Activated T-helper 1 cell treated with anti-CD3 and anti-CD28 coated beads, Interleukin-2, amount 50 U/mL, for 16 hours (primary cell): ENCODE data around the gene ROCK2.

ENCODE experiments used
- DNase-seq, 2 donors: peaks; one replicate each; pipeline ENCODE4 v3.0.0-alpha.2; 2020; ENCODE audit warnings: low read depth in 1 of 2, low spot score in 1 of 2

The ROCK2 gene

DNA sequence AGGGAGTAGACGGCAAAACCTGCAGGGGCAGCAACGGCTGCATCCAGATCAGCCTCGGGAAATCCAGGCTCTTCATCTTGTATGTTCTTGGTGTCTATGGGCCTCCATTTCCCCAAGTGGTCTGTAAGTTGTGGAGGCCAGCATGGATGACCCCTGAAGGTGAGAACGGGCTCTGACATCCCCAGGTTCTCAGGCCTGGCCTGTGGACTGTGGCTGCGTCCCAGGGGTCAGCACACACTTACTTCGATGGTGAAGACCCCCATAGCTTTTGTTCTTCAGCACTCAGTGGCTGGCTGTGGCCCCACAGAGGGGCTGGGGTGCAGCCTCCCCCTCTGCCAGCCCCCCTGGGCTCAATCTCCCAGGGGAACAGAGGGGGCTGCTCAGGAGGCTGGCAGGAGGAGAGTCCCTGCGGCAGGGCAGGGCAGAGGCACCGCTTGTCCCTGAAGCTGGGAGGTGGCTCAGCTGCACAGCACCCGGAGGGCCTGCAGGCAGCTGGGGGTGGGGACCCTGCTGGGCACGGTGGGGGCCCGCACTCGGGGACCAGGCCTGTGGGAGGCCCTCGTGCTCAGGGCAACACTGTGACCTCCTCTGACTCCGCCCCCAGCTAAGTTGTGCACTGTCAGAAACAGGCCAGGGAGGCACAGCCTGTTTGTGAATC lies 185.4 kb downstream of the ROCK2 start:
- DNase-seq, result no peak

GRCh38 chr2:11157731-11158130 lies 186.7 kb downstream of the ROCK2 start:
- no peak for DNase-seq

- no peak for DNase-seq
These were observed 187.1 kb downstream of the ROCK2 start for GRCh38 chr2:11157296-11157695.

DNA sequence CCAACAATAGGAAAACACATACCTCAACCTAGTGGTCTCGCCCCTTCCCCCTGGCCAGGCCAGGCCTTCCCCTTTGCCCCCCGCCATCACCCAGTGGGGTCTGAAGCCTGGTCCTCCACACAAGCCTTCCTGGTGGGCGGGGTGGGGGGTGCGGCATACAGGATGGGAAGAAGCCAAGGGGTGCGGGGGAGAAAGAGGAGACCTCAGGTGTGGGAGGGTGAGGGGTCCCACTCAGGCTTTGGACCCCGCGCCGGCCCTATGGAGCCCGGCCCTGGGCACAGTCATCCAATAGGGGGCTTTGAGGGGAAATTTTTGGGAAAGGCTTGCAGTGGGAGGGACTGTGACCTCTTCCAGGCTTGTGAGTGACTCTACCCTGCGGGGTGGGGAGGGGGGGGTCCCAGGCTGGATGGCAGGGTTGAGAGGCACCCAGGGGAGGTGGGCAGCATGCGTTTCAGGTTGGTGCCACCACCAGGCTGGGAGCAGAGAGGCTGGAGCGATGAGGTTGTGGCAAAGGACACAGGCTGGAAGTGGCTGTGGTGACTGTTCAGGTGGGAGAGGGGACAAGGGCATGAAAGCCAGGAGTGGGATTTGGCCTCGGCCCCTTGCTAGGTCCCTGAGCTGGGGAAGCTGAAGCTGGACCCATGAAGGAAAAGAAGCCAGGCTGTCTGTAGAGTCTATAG lies 187.9 kb downstream of the ROCK2 start:
- DNase-seq, result no peak

DNA sequence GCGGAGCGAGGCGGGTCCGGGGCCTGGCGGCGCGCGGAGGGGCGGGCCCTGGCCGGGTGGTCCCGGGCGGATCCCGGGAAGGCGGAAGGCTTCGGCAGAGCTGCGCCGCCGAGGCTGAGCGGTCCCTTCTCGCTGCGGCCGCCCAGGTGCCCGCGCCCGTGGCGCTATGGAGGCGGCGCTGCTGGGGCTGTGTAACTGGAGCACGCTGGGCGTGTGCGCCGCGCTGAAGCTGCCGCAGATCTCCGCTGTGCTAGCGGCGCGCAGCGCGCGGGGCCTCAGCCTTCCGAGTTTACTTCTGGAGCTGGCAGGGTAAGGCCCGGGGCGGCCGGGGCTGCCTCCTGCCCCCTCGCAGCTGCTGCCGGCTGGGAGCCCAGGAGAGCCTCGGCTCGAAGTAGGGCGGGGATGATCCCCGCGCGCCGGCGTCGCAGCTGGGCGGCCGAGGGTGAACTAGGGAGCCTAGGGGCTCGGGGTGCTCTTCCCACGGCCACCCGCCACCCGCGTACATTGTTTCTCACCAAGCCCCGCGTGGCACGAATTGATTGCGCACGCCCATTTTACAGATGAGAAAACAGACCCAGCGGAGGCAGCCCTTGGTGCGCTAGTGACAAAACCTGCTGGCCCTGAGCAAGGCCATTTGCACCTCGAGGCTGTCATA lies 188.9 kb downstream of the ROCK2 start, which contains the start of gene SLC66A3:
TSS of gene SLC66A3 (plus strand) at position 87 of the 655 bp plus-strand sequence. CDS start at position 167, 80 bp downstream.
- DNase-seq, result peak in 1 of 2 donors; percentile 16

DNA sequence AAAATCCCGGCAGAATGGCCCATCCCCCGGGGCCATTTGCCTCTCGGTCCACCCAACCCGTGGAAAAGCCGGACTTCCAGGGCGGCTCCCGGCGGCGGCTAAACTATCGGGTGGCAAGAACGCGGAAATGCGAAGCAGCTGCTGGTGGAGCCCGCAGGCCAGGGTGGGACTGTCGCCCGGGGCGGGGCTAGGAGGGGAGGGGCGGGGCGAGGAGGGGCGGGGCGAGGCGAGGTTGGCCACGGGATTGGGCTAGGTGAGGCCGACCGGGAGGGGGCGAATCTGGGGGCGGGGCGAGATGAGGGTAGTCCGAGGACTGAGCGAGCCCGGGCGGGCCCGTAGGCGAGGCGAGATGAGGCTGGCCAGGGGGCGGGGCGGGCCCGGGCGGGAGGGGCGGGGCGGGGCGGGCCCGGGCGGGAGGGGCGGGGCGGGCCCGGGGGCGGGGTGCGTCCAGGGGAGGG lies 189.5 kb downstream of the ROCK2 start:
- peak; percentile 96 to 98 for DNase-seq

GRCh38 chr2:11154016-11154922 lies 190.2 kb downstream of the ROCK2 start:
- DNase-seq, result peak in 1 of 2 donors; percentile 11

- DNase-seq, result no peak
These were observed 191.8 kb downstream of the ROCK2 start for GRCh38 chr2:11152591-11152990.

GRCh38 chr2:11147263-11147662 lies 197.2 kb downstream of the ROCK2 start:
- DNase-seq, result no peak

GRCh38 chr2:11146076-11146475 lies 198.4 kb downstream of the ROCK2 start:
- DNase-seq, result no peak

DNA sequence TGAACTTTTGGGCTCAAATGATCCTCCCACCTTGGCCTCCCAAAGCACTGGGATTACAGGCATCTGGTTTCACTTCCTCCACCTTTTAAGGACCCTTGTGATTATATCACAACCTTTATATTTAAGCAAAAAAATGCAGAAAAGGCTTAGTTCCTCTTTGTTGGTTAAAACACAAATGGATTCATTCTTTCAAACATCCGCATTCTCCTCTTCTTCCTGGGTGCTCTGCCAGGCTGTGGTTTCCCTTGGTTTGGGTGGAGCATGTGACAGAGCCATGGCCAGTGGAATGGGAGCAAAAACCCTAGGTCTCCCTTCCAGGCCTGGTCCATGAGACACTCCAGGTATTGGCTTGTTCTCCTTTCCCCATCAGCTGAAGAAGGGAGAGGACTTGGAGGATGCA lies 199.1 kb downstream of the ROCK2 start:
- no peak for DNase-seq

- DNase-seq, result no peak
These were observed 199.7 kb downstream of the ROCK2 start for GRCh38 chr2:11144738-11145079.

DNA sequence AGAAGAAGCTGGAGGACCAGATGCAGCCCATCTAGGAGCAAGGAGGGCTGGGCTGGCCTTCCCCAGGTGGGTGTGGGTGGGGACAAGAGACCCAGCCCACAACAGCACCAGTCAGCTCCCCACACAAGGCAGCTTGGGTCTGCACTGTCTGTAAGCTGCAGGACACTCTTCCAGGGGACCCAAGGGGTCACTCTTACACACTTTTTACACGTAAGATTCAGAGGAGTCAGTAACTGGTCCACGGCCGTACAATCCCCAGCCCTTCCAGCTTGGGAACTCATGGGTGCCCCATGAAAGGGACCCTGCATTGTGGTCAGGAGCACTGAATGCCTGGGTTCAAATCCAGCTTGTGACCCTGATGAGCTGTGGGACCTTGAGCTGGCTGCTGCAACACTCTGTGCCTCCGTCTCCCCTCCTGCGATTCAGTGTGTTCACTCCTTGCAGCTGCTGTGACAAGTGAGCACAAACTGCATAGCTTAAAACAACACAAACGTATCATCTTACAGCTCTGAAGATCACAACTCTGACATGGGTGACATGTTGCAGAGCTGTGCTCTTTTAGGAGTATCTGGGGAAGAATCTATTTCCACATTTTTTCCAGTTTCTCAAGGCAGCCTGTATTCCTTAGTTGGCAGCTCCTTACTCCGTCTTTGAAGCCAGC lies 200.2 kb downstream of the ROCK2 start:
- no peak for DNase-seq

DNA sequence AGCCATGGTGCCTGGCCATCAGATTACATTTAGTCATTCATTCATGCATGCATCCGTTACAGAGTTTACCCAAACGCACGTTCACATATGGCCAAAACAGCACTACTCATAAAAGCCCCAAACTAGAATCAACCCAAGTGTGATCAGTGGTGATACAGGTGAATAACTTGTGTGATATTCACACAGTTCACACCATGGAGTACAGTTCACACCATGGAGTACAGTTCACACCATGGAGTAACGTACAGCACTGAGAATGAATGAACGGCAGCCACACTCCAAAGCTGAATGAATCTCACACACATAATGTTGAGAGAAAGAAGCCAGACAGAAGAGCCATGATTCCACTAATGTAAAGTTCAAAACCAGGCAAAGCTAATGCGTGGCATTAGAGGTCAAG lies 201.4 kb downstream of the ROCK2 start:
- DNase-seq, result no peak

GRCh38 chr2:11142330-11142729 lies 202.1 kb downstream of the ROCK2 start:
- no peak for DNase-seq

DNA sequence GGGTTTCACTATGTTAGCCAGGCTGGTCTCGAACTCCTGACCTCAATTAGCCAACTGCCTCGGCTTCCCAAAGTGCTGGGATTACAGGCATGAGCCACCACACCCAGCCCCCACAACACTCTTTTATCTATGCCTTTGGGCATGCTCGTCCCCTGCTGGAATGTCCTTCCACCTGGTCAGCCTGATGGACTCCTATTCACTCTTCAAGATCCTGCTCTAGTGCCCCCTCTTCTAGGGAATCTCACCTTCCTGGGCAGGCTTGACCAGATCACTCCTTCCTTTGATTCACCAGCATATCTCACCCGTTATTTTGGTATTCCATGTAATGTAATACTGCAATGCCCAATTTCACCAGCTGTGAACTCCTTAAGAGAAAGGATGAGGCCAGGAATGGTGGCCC lies 203.1 kb downstream of the ROCK2 start:
- DNase-seq, result no peak

DNA sequence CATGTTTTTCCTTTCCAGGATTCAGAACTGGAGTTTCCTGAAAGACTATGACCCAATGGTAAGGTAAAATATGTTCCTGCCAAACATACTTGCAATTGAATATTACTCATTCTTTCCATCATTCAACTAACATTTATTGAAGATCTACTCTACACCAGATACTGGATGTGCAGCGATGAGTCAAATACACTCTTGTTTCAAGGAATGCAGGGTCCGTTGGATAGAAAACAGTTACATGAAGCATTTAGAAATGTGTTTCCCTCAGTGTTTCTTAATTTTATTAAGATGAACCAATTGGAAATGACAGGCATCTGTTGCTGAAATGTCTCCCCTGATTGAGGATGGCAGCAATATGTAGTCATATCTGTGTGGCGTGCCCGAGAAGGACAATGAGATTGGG lies 203.9 kb downstream of the ROCK2 start:
- DNase-seq, result no peak

GRCh38 chr2:11134349-11134748 lies 210.1 kb downstream of the ROCK2 start:
- no peak for DNase-seq

DNA sequence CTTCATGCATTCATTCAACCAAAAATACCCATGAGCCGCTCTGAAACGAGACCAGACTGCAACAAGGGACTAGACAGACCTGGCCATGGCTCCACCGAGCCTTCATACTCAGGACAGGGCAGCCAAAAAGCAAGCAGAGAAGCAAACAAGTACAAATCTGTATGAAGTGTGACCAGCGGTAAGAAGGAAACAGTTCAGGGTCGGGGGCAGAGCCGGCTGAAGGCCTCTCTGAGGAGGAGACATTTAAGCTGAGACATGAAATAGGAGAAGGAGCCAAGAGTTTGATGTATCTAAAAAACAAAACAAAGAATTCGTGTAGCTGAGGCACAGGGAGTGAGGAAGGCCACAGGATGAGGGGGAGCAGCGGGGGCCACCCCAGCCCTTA lies 210.5 kb downstream of the ROCK2 start:
- no peak for DNase-seq

GRCh38 chr2:11133238-11133935 lies 211.0 kb downstream of the ROCK2 start:
- no peak for DNase-seq
